Ascending aorta (tissue), 2 donors: Measurements from ENCODE around the gene LYSMD2. TPM values are rescaled to one million over a fixed set of nuclear protein-coding genes. Genes with fewer than 3 reads are reported as not detected.

Experiments used
- DNase-seq, 2 donors: peaks; one replicate each; pipeline ENCODE4 v3.0.0-alpha.2; 2019; ENCODE audit warnings: low spot score in 2 of 2
- H3K27ac ChIP-seq, 2 donors: fragments of 200-600 bp; sonication (generic); one replicate each; pipeline ENCODE4 v1.5.1; 2016 to 2017; ENCODE audit warnings: mild to moderate bottlenecking in 1 of 2
- H3K27me3 ChIP-seq: fragments of 200-600 bp; sonication (generic); one replicate; pipeline ENCODE4 v1.5.1; 2017
- H3K36me3 ChIP-seq, 2 donors: fragments of 200-600 bp; sonication (generic); one replicate each; pipeline ENCODE4 v1.5.1; 2016
- H3K4me1 ChIP-seq, 2 donors: fragments of 200-600 bp; sonication (generic); one replicate each; pipeline ENCODE4 v1.5.1; 2016 to 2017; ENCODE audit warnings: mild to moderate bottlenecking in 1 of 2
- H3K4me3 ChIP-seq, 2 donors: fragments of 200-600 bp; sonication (generic); one replicate each; pipeline ENCODE4 v1.5.1; 2016 to 2017; ENCODE audit warnings: mild to moderate bottlenecking in 1 of 2
- H3K9me3 ChIP-seq, 2 donors: fragments of 200-600 bp; sonication (generic); one replicate each; pipeline ENCODE4 v1.5.1; 2016
- CTCF ChIP-seq, 3 experiments: fragments of 200-600 bp in 2 of 3; fragments of 450-650 bp in 1 of 3; sonication (generic) in 2 of 3; IDR thresholded peaks; one replicate each; pipeline ENCODE4 v1.5.1; 2016 to 2019; ENCODE audit warnings: antibody characterized with exemption in 3 of 3, mild to moderate bottlenecking in 1 of 3, moderate library complexity in 1 of 3
- intact Hi-C: fragments of 100-400 bp; cut with DNase I; formaldehyde crosslinking; loops from one replicate; pipeline ENCODE4 v1.15.1; 2023
- total RNA-seq: library from RNA; depleted of rRNA; stranded (reverse); fragments of >200 nt; gene quantifications from one replicate; pipeline ENCODE4 v1.1.0, GENCODE V29; 2016

The LYSMD2 gene
- total RNA-seq, 1 donor from 2014 or later, result 45.3 TPM

- H3K9me3 ChIP-seq, result no peaks in the 10 kb centered on the region
- H3K4me3 ChIP-seq, result no peak overlapping the region
- H3K4me1 ChIP-seq, result no peaks in the 10 kb centered on the region
- intact Hi-C loops, result no loop called here
- TF ChIP-seq CTCF (IDR thresholded peaks at IDR 0.05), result no peak
- DNase-seq, result no peak
- no peaks in the 10 kb centered on the region for H3K36me3 ChIP-seq
- H3K27ac ChIP-seq, result no peak overlapping the region
- no peaks in the 10 kb centered on the region for H3K27me3 ChIP-seq
Observed at GRCh38 chr15:51714162-51714561, 23.3 kb downstream of the LYSMD2 start.

- DNase-seq, result no peak
Observed at GRCh38 chr15:51709031-51709430, 28.4 kb downstream of the LYSMD2 start.

GRCh38 chr15:51708013-51708412, 29.4 kb downstream of the LYSMD2 start:
- no peaks in the 10 kb centered on the region for H3K36me3 ChIP-seq
- no peaks in the 10 kb centered on the region for H3K9me3 ChIP-seq
- no peak for DNase-seq
- H3K27me3 ChIP-seq, result no peaks in the 10 kb centered on the region
- H3K27ac ChIP-seq, result no peak overlapping the region
- no peak overlapping the region for H3K4me3 ChIP-seq
- no peak for TF ChIP-seq CTCF (IDR thresholded peaks at IDR 0.05)
- intact Hi-C loops, result no loop called here
- H3K4me1 ChIP-seq, result no peaks in the 10 kb centered on the region

More at GRCh38 chr15:51709031-51709430, 28.4 kb downstream of the LYSMD2 start:
- intact Hi-C loops, result no loop called here
- H3K4me1 ChIP-seq, result no peaks in the 10 kb centered on the region
- no peaks in the 10 kb centered on the region for H3K27me3 ChIP-seq
- H3K4me3 ChIP-seq, result no peak overlapping the region
- H3K27ac ChIP-seq, result no peak overlapping the region
- no peak for TF ChIP-seq CTCF (IDR thresholded peaks at IDR 0.05)
- no peaks in the 10 kb centered on the region for H3K9me3 ChIP-seq
- no peaks in the 10 kb centered on the region for H3K36me3 ChIP-seq

GRCh38 chr15:51706926-51707608, 30.4 kb downstream of the LYSMD2 start:
- no peaks in the 10 kb centered on the region for H3K9me3 ChIP-seq
- H3K27ac ChIP-seq, result no peak overlapping the region
- TF ChIP-seq CTCF (IDR thresholded peaks at IDR 0.05), result no peak
- intact Hi-C loops, result no loop called here
- no peaks in the 10 kb centered on the region for H3K4me1 ChIP-seq
- H3K27me3 ChIP-seq, result no peaks in the 10 kb centered on the region
- no peaks in the 10 kb centered on the region for H3K36me3 ChIP-seq
- no peak for DNase-seq
- H3K4me3 ChIP-seq, result no peak overlapping the region

- intact Hi-C loops, result no loop called here
- Histone ChIP-seq H3K4me1 (no peaks in the 10 kb centered on the region), H3K27ac (no peak overlapping the region), H3K4me3 (no peak overlapping the region), H3K9me3 (no peaks in the 10 kb centered on the region), H3K36me3 (no peaks in the 10 kb centered on the region), H3K27me3 (no peaks in the 10 kb centered on the region)
- TF ChIP-seq CTCF (IDR thresholded peaks at IDR 0.05), result no peak
- DNase-seq, result no peak
Observed at GRCh38 chr15:51706291-51706690, 31.2 kb downstream of the LYSMD2 start.

GRCh38 chr15:51702710-51703109, 34.7 kb downstream of the LYSMD2 start:
- Histone ChIP-seq H3K4me1 (no peaks in the 10 kb centered on the region), H3K27ac (no peak overlapping the region), H3K4me3 (no peak overlapping the region), H3K9me3 (no peaks in the 10 kb centered on the region), H3K27me3 (no peaks in the 10 kb centered on the region), H3K36me3 (no peaks in the 10 kb centered on the region)
- no peak for TF ChIP-seq CTCF (IDR thresholded peaks at IDR 0.05)
- no peak for DNase-seq
- intact Hi-C loops, result no loop called here
